DMS114 treated with DMSO at 0.1 percent for 48 hours (cell line): ENCODE measurements around the gene CSTF1.

Experiments
- DNase-seq: peaks from one replicate; lab custom pipeline; 2025; ENCODE audit not compliant: unreplicated experiment; lab: John Stamatoyannopoulos, UW

Gene CSTF1

DNA sequence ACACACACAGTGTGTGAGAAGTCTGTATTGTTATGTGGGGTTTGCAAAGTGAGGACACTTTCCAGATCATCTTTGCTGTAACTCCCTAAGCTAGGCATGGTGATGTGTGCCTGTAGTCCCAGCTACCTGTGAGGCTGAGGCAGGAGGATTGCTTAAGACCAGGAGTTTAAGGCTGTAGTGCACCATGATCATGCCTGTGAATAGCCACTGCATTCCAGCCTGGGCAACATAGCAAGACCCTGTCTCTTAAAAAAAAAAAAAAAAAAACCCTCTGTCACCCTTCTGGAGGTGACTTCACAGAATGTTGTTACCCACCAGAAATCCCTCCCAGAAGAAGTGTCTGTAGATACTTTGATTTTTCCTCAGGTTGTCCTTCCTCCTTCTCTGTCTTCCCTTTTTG lies 34.5 kb downstream of the CSTF1 start:
- no peak for DNase-seq

DNA sequence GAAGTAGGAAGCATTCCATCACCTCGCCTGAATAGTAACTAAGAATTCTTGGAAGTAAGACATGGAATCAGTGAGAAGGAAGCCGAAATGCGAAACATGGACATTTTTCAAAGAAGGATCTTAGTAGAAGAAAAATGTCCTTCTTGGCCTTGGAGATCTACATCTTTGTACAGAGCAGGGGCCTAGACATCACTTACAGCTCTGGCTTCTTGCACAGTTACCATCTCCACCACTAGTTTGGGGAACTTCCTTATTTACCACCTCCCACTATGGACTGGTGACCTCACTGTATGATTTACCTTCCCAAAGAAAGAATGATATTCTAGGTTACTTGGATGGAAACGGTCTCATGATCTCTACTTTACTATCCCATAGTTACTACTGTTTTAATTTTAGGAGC lies 35.4 kb downstream of the CSTF1 start:
- DNase-seq = no peak

DNA sequence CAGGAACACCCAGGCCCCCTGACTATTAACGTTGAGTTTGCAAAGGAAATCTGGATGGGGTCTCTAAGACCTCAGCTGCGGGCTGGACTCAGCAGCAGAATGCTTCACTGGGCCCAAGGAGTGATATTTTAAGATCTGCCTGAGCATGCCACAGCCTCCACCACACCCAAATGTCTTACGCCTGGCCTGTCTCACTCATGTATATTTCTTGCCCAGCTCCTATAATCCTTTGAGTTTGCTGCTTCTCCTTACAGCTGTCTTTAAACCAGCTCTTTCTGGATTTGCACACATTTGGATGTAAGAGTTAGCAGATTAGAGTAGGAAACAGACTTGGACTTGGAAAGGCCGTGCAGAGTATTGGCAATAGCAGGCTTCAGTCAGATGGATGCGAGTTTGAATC lies 36.0 kb downstream of the CSTF1 start:
- DNase-seq = no peak

DNA sequence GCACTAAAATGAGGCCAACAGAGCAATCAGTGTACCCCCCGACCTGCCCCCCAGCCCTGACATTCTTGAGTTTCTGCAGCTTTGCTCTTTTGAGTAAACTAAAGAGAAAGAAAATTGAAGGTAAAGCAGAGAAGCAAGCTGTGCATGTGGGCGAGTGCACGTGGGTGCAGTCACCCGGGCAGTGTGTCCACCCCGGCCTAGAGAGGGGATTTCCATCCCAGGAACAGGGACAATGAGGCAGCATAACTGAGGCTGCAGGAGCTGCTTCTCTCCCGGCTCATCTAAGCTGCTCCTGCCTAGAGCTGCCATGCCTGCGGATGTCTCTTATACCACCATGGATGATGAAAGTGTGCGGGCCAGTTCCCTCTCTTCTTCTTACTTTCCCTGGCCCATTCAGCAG lies 36.4 kb downstream of the CSTF1 start:
- DNase-seq = no peak

GRCh38 chr20:56429502-56429901 lies 37.1 kb downstream of the CSTF1 start:
- no peak for DNase-seq

DNA sequence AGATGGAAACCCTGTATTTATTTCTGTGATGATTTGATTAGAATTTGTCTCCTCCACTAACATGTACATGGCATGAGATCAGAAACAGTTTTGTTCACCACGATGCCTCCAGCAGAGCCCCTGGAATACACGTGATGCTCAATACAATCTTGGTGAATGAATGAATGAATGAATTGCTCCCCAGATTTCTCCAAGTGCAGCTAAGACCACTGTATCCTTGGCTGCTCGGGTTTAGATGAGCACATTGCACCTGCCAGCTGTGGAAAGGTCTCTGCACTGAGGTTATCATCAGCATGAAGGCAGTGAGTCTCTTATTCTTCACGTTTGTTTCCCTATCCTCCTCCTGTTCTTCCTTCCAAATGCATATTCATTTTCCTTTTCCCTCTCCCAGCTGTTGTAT lies 37.5 kb downstream of the CSTF1 start:
- DNase-seq = no peak

DNA sequence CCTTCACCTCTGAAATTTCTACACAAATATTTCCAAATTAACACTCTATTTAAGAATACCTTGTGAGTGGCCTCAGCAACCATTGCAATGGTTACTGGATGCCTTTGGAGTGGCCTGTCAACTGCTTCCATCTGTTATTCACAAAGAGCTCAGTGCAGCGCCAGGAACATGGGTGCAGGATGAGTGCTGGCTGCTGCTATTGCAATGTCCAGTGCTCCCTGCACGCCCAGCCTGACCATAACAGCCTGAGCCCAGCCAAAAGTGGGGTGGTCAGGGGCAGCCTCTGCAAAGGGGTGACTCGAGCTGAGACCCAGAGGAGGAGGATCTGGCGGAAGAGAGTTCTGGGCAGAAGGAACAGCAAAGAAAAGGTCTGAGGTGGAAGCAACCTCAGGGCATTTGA lies 38.0 kb downstream of the CSTF1 start:
- no peak for DNase-seq

DNA sequence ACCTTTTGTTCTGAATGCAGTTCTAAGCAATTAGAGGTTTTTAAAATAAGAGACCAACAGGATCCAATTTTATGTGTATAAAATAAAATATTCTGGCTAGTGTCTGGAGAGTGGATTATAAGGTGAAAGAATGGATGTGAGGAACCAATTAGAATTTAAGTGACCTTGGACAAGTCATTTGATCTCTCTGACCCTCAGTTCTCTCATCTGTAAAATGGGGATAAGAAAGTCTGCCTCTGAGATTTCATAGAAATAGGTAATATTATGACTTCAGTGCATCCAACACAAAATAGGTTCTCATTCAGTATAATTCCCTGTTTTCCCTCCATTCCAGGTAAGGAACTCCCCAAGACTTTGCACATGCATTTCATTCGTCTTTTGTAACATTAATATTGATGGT lies 38.5 kb downstream of the CSTF1 start:
- no peak for DNase-seq

DNA sequence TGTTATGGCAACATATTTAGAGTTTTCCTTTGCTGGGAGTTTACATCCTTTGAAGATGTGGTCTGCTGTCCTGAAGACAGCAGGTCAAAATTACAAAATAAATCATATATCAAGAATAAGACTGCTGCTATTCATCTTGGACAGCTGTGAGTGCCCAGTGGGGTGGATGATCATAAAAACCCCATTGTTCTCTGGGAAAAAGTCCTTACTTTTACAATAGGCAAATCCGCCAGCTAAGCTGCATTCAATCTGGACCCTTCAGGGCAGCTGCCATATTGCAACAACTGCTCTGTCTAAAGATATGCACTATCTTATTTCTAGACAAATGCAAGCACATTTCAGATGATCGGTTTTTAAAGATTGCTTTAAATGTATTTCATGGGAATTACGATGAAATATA lies 39.0 kb downstream of the CSTF1 start:
- DNase-seq = no peak

- no peak for DNase-seq
Measured at GRCh38 chr20:56433221-56433879, 40.9 kb downstream of the CSTF1 start.

GRCh38 chr20:56433880-56434255 lies 41.4 kb downstream of the CSTF1 start:
- DNase-seq = no peak

DNA sequence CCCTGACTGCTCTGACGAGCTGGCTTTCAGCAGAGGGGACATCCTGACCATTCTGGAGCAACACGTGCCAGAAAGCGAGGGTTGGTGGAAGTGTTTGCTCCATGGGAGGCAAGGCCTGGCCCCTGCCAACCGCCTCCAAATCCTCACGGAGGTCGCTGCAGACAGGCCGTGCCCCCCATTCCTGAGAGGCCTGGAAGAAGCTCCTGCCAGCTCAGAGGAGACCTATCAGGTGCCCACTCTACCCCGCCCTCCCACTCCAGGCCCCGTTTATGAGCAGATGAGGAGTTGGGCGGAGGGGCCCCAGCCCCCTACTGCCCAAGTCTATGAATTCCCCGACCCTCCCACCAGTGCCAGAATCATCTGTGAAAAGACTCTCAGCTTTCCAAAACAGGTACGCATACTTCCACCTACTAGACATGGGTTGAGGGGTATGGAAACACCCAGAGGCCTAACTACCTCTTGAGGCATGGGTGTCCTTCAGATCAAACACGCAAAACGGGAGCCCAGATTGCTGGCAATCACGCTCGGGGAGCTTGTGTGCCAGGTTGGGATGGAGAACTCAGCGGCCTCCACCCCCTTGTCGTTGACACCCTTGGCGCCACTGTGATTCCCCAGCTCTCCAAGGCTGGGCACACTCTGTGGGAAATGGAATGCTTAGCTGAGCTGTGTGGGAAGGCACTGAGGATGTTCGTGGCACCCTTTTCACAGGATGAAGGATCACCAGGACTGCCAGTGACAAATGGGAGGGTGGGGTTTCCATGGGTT lies 44.9 kb downstream of the CSTF1 start:
- DNase-seq = no peak

GRCh38 chr20:56438284-56438683 lies 45.8 kb downstream of the CSTF1 start:
- no peak for DNase-seq

- no peak for DNase-seq
Measured at GRCh38 chr20:56439771-56440291, 47.4 kb downstream of the CSTF1 start.

GRCh38 chr20:56440346-56441007 lies 48.0 kb downstream of the CSTF1 start:
- no peak for DNase-seq

DNA sequence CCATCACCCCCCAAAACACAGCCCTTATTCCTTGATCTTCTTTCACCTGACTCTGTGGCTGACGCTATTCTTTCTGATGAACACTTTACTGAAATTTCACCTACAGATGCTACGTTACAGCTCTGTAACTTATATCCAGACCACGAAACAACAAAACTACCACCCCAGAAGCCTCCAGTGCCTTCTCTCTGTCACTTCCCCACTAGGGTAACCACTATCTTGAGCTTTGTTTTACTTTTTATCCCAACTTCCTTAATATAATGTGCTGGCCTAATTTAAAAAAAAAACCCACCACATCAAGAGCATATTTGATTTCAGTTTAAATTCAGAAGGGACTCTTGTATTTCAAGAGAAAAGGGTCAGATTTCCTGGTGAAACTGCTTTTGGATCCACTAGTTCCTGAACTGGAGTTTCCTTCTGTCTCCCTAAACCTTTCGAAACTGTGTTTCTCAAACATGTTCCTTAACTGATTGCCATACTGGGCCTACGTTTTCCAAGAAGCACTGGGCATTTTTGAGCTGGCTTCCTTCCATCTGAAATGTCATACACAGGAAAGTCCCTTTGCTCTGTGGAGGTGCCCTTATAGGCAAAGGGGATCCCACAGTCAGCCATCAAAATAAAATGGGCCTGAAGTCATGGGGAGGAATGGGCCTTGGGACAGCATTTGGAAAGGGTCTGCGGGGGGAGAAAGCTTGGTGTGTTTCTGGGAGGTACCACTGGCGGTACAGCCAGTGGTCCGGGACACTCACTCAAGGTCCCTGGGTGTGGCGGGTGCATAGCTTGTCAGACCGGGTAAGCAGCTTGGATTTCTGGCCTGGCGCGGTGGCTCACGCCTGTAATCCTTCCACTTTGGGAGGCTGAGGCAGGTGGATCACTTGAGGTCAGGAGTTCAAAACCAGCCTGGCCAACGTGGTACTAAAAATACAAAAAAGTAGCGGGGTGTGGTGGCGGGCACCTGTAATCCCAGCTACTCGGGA lies 50.2 kb downstream of the CSTF1 start:
- no peak for DNase-seq

DNA sequence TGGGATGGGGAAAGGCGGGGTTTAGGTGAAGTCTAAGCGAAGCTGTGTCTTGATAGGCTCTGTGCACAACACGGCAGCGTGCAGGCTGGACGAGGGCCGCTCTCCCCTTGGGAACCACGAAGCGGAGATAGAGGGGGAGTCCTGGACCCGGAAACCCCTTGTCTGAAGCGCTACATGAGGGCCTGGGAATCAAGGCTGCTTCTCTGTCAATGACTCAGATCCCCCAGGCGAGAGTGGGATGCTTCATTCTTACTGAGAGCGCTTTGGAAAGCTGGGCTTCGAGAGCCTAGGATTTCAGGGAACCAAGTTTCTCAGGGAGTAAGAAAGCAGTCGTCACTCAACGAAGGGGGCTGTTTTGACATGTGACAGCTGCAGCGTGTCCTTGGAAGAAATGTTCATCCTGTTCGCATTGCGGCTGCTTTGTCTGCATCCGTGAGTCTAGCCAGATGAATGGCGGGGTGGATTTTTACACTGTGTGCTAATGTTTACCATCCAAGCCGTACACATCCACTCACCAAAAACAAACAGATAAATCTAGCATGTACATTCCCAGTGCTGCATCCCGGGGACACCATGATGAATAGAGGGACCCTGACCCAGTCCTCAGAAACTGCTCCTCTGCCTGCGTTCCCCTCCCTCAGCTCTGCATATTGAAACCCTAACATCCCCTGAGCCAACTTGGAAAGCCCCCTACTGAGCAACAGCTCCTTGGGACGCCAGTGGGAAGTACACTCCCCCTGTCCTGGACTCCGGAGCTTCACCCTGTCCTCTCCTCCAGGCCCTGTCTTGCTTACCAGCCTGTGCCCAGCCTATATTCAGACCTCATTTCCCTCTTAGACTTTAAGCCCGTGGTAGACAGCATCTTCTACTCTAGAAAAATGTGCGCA lies 51.5 kb downstream of the CSTF1 start:
- DNase-seq = no peak

DNA sequence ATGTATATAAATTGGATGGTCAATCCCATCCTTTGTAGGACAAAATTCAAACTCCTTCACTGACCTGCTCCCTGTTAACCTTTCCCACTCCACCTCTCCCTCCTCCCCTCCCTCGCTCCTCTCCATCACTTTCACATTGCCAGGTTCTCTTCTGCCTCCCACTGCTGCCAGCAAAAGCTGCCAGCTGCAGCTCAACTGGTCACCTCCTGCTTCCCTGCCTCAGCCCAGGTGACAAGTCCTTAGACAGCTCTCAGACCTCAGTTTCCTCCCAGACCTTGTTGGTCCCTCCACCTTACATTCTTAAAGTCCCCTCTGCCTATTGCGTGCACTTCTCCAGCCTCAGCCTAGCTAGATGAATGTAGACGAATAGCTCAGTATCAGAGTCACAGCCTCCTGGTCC lies 52.7 kb downstream of the CSTF1 start:
- DNase-seq = no peak

DNA sequence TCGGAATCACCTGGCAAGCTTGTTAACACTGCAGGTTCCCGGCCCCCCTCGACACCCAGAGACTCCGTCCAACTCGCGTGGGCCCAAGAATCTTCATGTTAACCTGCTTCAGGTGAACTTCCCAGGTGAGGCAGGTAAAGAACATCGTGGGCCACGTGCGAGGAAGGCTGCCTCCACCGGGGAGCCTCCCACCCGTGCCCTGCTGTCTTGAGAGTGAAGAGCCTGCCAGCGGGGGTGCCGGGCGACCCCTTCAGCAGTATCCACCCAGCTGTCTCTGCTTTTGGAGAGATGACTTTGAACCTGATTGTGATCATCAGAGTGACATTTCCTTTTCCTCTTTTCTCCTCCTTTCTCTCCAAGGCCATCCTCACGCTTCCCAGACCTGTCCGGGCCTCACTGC lies 53.1 kb downstream of the CSTF1 start:
- no peak for DNase-seq

- DNase-seq = no peak
Measured at GRCh38 chr20:56447227-56447626, 54.8 kb downstream of the CSTF1 start.
